Mucosa of descending colon (tissue), 3 donors: ENCODE measurements around the gene PRELP. TPM values are rescaled to one million over a fixed set of nuclear protein-coding genes. Genes with fewer than 3 reads are reported as not detected.

Experiments
- ATAC-seq: fragments of 200-7000 bp; cut with Tn5 transposase; one replicate; pipeline ENCODE4 v1.9.1; 2020; ENCODE audit warnings: mild to moderate bottlenecking, moderate library complexity
- DNase-seq, 3 donors: peaks; one replicate each; pipeline ENCODE4 v3.0.0-alpha.2; 2020
- H3K36me3 ChIP-seq: fragments of 200-600 bp; one replicate; pipeline ENCODE4 v1.8.0; 2021; ENCODE audit warnings: low read depth, mild to moderate bottlenecking
- H3K4me1 ChIP-seq: fragments of 200-600 bp; one replicate; pipeline ENCODE4 v1.8.0; 2021; ENCODE audit warnings: low read depth, mild to moderate bottlenecking
- H3K4me3 ChIP-seq: fragments of 200-600 bp; one replicate; pipeline ENCODE4 v1.8.0; 2021; ENCODE audit warnings: mild to moderate bottlenecking
- H3K9me3 ChIP-seq: fragments of 200-600 bp; one replicate; pipeline ENCODE4 v1.8.0; 2021; ENCODE audit warnings: mild to moderate bottlenecking
- CTCF ChIP-seq: fragments of 200-600 bp; IDR thresholded peaks from one replicate; pipeline ENCODE4 v1.8.0; 2022; ENCODE audit warnings: antibody characterized with exemption, mild to moderate bottlenecking
- intact Hi-C, 2 donors: fragments of 100-400 bp; cut with DNase I in 1 of 2; cut with micrococcal nuclease in 1 of 2; formaldehyde crosslinking; loops; one replicate each; pipeline versions ENCODE4 v1.11.0 to v1.11.1; 2022; cut with DNase I, micrococcal nuclease
- total RNA-seq, 3 donors: library from RNA; stranded (reverse); fragmentation: NEBNext Ultra II Directional in 2 of 3; extraction: Animal tissue kit (Norgen Biotek cat#: 25700) in 2 of 3; gene quantifications; one replicate each; pipeline versions ENCODE4 v1.2.1 to v1.2.4, GENCODE V29; 2021 to 2023
- donor health status: DM: no; HTN: no; CAD: no; lungs with moderate emphysema.
- donor health status: DM: no; HTN: no; CAD: no.
- donor health status: DM: no; HTN: yes; CAD: no.

Gene PRELP
- total RNA-seq, 3 donors from 2014 or later = 5.5 to 174 (median 5.6) TPM

GRCh38 chr1:203478231-203478630 is 2.6 kb downstream of the PRELP start:
- Histone ChIP-seq H3K4me3 (no peak overlapping the region), H3K36me3 (no peaks in the 10 kb centered on the region), H3K4me1 (peaks cover 14% of the 10 kb centered on the region), H3K9me3 (no peaks in the 10 kb centered on the region)
- DNase-seq (no peak), ATAC-seq (no peak)
- intact Hi-C loops = no loop called here
- no peak for TF ChIP-seq CTCF

GRCh38 chr1:203478986-203479385 is 3.4 kb downstream of the PRELP start:
- Histone ChIP-seq H3K4me3 (no peak overlapping the region), H3K36me3 (no peaks in the 10 kb centered on the region), H3K9me3 (no peaks in the 10 kb centered on the region), H3K4me1 (peaks cover 14% of the 10 kb centered on the region)
- intact Hi-C loops = no loop called here
- ATAC-seq (no peak), DNase-seq (no peak)
- no peak for TF ChIP-seq CTCF

GRCh38 chr1:203479646-203480045 is 4.0 kb downstream of the PRELP start:
- ATAC-seq (no peak), DNase-seq (no peak)
- intact Hi-C loops = loop anchor here (10.0 kb wide), 3 partner anchors 135 to 215 kb away; no protein-coding TSS in a partner anchor
- no peak overlapping the region for H3K4me3 ChIP-seq
- no peaks in the 10 kb centered on the region for H3K36me3 ChIP-seq
- H3K4me1 ChIP-seq = peaks cover 14% of the 10 kb centered on the region
- no peak for TF ChIP-seq CTCF
- H3K9me3 ChIP-seq = no peaks in the 10 kb centered on the region

- Histone ChIP-seq H3K4me3 (no peak overlapping the region), H3K9me3 (no peaks in the 10 kb centered on the region), H3K4me1 (peaks cover 10% of the 10 kb centered on the region), H3K36me3 (no peaks in the 10 kb centered on the region)
- no peak for DNase-seq
- ATAC-seq = no peak
- no peak for TF ChIP-seq CTCF
- intact Hi-C loops = loop anchor here (10.0 kb wide), 3 partner anchors 135 to 215 kb away; no protein-coding TSS in a partner anchor
Observed at GRCh38 chr1:203480084-203480483, 4.5 kb downstream of the PRELP start.

- peak; percentile 85 to 90 (median 87) for DNase-seq
- TF ChIP-seq CTCF = no peak
- intact Hi-C loops = loop anchor here (10.0 kb wide), 3 partner anchors 136 to 216 kb away; no protein-coding TSS in a partner anchor
- H3K4me3 ChIP-seq = no peak overlapping the region
- H3K4me1 ChIP-seq = peaks cover 7% of the 10 kb centered on the region
- ATAC-seq = peak; percentile 96
- no peaks in the 10 kb centered on the region for H3K36me3 ChIP-seq
- H3K9me3 ChIP-seq = no peaks in the 10 kb centered on the region
Observed at GRCh38 chr1:203480525-203481084, 5.0 kb downstream of the PRELP start.
